Measurements from ENCODE around the gene KIF26B.

GRCh38 chr1:245440922-245441321, 286.1 kb downstream of the KIF26B start:
- TF ChIP-seq CTCF (IDR thresholded peaks at IDR 0.05) (no peak), POLR2A (IDR thresholded peaks at IDR 0.05) (no peak)
